Stimulated activated naive B cell treated with anti-CD40 and anti-IgM and Interleukin-4, amounts not matched to agents 10 μg/mL and 1 μg/mL and 100 μg/mL, for 72 hours (primary cell): ENCODE results near the gene KCTD16.

Experiments used
- ATAC-seq, 2 donors: fragments of 150-1000 bp; cut with Tn5 transposase; replicated peaks; 2 replicates each; pipeline ENCODE4 v1.10.0; 2021; ENCODE audit warnings: moderate library complexity in 1 of 2
- DNase-seq: peaks from one replicate; pipeline ENCODE4 v3.0.0; 2021
- H3K27ac Mint-ChIP-seq: one replicate; pipeline ENCODE4 v1.8.0; 2022; ENCODE audit warnings: mild to moderate bottlenecking, mixed read lengths
- H3K27me3 Mint-ChIP-seq, 2 donors: one replicate each; pipeline ENCODE4 v1.8.0; 2022; ENCODE audit warnings: mixed read lengths in 2 of 2
- H3K36me3 Mint-ChIP-seq, 2 donors: one replicate each; pipeline ENCODE4 v1.8.0; 2022; ENCODE audit warnings: mixed read lengths in 2 of 2, mild to moderate bottlenecking in 1 of 2
- H3K4me1 Mint-ChIP-seq, 2 donors: one replicate each; pipeline ENCODE4 v1.8.0; 2022; ENCODE audit warnings: mixed read lengths in 2 of 2, mild to moderate bottlenecking in 1 of 2
- H3K4me3 Mint-ChIP-seq, 2 donors: one replicate each; pipeline ENCODE4 v1.8.0; 2022; ENCODE audit warnings: mild to moderate bottlenecking in 2 of 2, mixed read lengths in 2 of 2, moderate library complexity in 1 of 2
- H3K9me3 Mint-ChIP-seq, 2 donors: one replicate each; pipeline ENCODE4 v1.8.0; 2022; ENCODE audit warnings: mixed read lengths in 2 of 2, mild to moderate bottlenecking in 1 of 2

Gene KCTD16

DNA sequence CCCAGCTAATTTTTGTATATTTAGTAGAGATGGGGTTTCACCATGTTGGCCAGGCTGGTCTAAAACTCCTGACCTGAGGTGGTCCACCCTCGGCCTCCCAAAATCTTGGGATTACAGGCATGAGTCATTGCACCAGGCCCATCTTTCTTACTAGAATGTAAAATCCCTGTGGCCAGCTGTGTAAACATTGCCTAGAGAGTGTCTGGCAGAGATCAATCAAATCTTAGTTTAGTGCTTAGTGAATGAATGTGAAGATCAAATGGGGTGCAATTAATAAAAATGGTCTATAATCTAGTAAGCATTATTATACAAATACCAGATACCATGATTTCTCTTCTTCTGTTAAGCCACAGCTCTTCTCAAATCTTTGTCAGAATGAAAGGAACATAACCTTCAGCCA is 289.9 kb downstream of the KCTD16 start:
- Mint-ChIP-seq H3K4me3 (no peak overlapping the region), H3K27ac (no peak overlapping the region), H3K36me3 (no peaks in the 10 kb centered on the region), H3K27me3 (no peaks in the 10 kb centered on the region), H3K4me1 (peaks cover 0 to 5% of the 10 kb centered on the region in 2 donors), H3K9me3 (peaks cover 2 to 4% of the 10 kb centered on the region in 2 donors)
- DNase-seq: no peak
- no peak for ATAC-seq

GRCh38 chr5:144462577-144462976 is 291.9 kb downstream of the KCTD16 start:
- Mint-ChIP-seq H3K9me3 (peaks cover 2 to 4% of the 10 kb centered on the region in 2 donors), H3K36me3 (no peaks in the 10 kb centered on the region), H3K4me1 (peaks cover 0 to 5% of the 10 kb centered on the region in 2 donors), H3K4me3 (no peak overlapping the region), H3K27ac (no peak overlapping the region), H3K27me3 (no peaks in the 10 kb centered on the region)
- DNase-seq: no peak
- no peak for ATAC-seq

GRCh38 chr5:144463481-144464223 is 293.0 kb downstream of the KCTD16 start:
- Mint-ChIP-seq H3K36me3 (no peaks in the 10 kb centered on the region), H3K9me3 (peaks cover 2 to 4% of the 10 kb centered on the region in 2 donors), H3K27ac (no peak overlapping the region), H3K27me3 (no peaks in the 10 kb centered on the region), H3K4me1 (peaks cover 0 to 5% of the 10 kb centered on the region in 2 donors), H3K4me3 (no peak overlapping the region)
- DNase-seq (no peak), ATAC-seq (no peak)

- peaks cover 2 to 4% of the 10 kb centered on the region in 2 donors for H3K9me3 Mint-ChIP-seq
- no peaks in the 10 kb centered on the region for H3K27me3 Mint-ChIP-seq
- H3K36me3 Mint-ChIP-seq: no peaks in the 10 kb centered on the region
- DNase-seq: no peak
- H3K4me3 Mint-ChIP-seq: no peak overlapping the region
- no peak for ATAC-seq
- no peak overlapping the region for H3K27ac Mint-ChIP-seq
- H3K4me1 Mint-ChIP-seq: peaks cover 0 to 5% of the 10 kb centered on the region in 2 donors
These were observed 293.6 kb downstream of the KCTD16 start for GRCh38 chr5:144464306-144464705.

- Mint-ChIP-seq H3K36me3 (no peaks in the 10 kb centered on the region), H3K27me3 (no peaks in the 10 kb centered on the region), H3K4me1 (peaks cover 0 to 5% of the 10 kb centered on the region in 2 donors), H3K9me3 (peaks cover 2 to 4% of the 10 kb centered on the region in 2 donors), H3K4me3 (no peak overlapping the region), H3K27ac (no peak overlapping the region)
- DNase-seq: no peak
- ATAC-seq: no peak
These were observed 294.8 kb downstream of the KCTD16 start for GRCh38 chr5:144465441-144465840.

- no peaks in the 10 kb centered on the region for H3K27me3 Mint-ChIP-seq
- H3K4me3 Mint-ChIP-seq: no peak overlapping the region
- no peaks in the 10 kb centered on the region for H3K36me3 Mint-ChIP-seq
- peaks cover 0 to 5% of the 10 kb centered on the region in 2 donors for H3K4me1 Mint-ChIP-seq
- no peak for ATAC-seq
- no peak overlapping the region for H3K27ac Mint-ChIP-seq
- no peak for DNase-seq
- peaks cover 2 to 4% of the 10 kb centered on the region in 2 donors for H3K9me3 Mint-ChIP-seq
These were observed 297.1 kb downstream of the KCTD16 start for GRCh38 chr5:144467792-144468191.

GRCh38 chr5:144468571-144468970 is 297.9 kb downstream of the KCTD16 start:
- Mint-ChIP-seq H3K36me3 (no peaks in the 10 kb centered on the region), H3K4me1 (peaks cover 0 to 5% of the 10 kb centered on the region in 2 donors), H3K27ac (no peak overlapping the region), H3K4me3 (no peak overlapping the region), H3K9me3 (peaks cover 2 to 4% of the 10 kb centered on the region in 2 donors), H3K27me3 (no peaks in the 10 kb centered on the region)
- DNase-seq: no peak
- no peak for ATAC-seq

GRCh38 chr5:144469106-144469505 is 298.4 kb downstream of the KCTD16 start:
- ATAC-seq (no peak), DNase-seq (no peak)
- Mint-ChIP-seq H3K27me3 (no peaks in the 10 kb centered on the region), H3K4me3 (no peak overlapping the region), H3K36me3 (no peaks in the 10 kb centered on the region), H3K27ac (no peak overlapping the region), H3K4me1 (peaks cover 0 to 5% of the 10 kb centered on the region in 2 donors), H3K9me3 (peaks cover 2 to 4% of the 10 kb centered on the region in 2 donors)

DNA sequence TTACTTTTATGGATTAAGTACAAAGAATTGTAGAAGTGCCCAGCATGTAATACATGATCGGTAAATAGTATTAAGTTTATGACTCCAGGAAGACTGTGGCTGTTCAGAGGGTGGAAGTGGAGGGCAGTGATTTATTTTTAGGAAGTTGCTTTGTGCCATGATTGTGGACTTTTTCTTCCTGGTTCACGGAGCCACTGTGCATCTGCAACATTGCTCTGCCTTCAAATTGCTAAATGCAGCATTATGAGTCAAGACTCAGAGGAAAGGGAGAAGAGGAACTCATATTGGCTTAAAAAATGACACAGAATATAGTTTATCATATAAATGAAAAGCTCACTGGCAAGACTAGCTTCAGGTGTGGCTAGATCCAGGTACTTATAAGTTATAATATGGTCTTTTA is 301.5 kb downstream of the KCTD16 start:
- DNase-seq: no peak
- no peak for ATAC-seq
- no peak overlapping the region for H3K27ac Mint-ChIP-seq
- H3K4me1 Mint-ChIP-seq: no peaks in the 10 kb centered on the region
- H3K36me3 Mint-ChIP-seq: no peaks in the 10 kb centered on the region
- peaks cover 0 to 5% of the 10 kb centered on the region in 2 donors for H3K27me3 Mint-ChIP-seq
- H3K9me3 Mint-ChIP-seq: no peaks in the 10 kb centered on the region
- H3K4me3 Mint-ChIP-seq: no peak overlapping the region

DNA sequence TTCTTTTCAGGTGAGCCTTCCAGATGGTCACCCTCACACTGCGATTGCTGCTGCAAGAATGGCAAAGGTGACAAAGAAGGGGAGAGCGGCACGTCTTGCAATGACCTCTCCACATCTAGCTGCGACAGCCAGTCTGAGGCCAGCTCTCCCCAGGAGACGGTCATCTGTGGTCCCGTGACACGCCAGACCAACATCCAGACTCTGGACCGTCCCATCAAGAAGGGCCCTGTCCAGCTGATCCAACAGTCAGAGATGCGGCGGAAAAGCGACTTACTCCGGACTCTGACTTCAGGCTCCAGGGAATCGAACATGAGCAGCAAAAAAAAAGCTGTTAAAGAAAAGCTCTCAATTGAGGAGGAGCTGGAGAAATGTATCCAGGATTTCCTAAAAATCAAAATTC is 303.0 kb downstream of the KCTD16 start:
- Mint-ChIP-seq H3K27ac (no peak overlapping the region), H3K4me1 (no peaks in the 10 kb centered on the region), H3K27me3 (peaks cover 0 to 5% of the 10 kb centered on the region in 2 donors), H3K9me3 (no peaks in the 10 kb centered on the region), H3K4me3 (no peak overlapping the region), H3K36me3 (no peaks in the 10 kb centered on the region)
- DNase-seq (no peak), ATAC-seq (no peak)

GRCh38 chr5:144478565-144478964 is 307.9 kb downstream of the KCTD16 start:
- Mint-ChIP-seq H3K27me3 (peaks cover 0 to 5% of the 10 kb centered on the region in 2 donors), H3K9me3 (no peaks in the 10 kb centered on the region), H3K36me3 (no peaks in the 10 kb centered on the region), H3K27ac (no peak overlapping the region), H3K4me1 (no peaks in the 10 kb centered on the region), H3K4me3 (no peak overlapping the region)
- no peak for DNase-seq
- no peak for ATAC-seq

GRCh38 chr5:144481861-144482260 is 311.2 kb downstream of the KCTD16 start:
- H3K27me3 Mint-ChIP-seq: no peaks in the 10 kb centered on the region
- ATAC-seq (no peak), DNase-seq (no peak)
- H3K4me1 Mint-ChIP-seq: no peaks in the 10 kb centered on the region
- H3K9me3 Mint-ChIP-seq: no peaks in the 10 kb centered on the region
- H3K36me3 Mint-ChIP-seq: no peaks in the 10 kb centered on the region
- H3K4me3 Mint-ChIP-seq: no peak overlapping the region
- no peak overlapping the region for H3K27ac Mint-ChIP-seq

DNA sequence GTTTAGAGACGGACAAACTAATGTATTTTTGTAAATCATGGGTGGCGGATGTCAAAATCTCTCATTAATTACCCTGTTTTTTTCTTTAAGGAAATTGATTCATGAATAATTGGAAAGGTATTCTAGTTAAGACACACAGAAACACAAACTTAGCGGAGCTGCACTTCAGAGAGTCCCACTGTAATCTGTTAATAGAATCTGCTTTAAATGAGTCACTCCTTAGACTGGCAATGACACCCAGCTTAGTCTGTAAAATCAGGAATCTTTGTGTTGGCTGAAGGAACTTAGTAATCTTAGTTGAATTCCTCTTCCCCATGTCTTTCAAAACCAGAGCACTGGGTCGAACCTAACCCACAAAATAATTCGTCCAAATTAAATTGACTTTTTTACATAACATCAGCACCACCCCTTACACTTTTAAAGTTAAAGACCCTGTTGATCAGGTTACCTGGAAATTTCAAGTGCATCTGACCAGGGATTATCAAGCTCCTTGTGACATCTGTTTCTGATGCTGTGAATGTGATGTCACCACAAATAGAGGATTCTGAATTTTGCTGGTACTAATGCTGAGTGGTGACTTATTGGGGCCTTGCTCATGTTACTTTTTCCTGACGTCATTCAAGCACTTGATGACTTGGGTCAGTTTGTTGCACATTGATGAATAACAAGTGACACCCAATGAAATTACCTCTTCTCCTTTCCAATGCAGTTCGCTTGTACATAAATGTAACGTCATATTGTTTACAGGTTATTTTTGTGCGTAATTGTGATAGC is 313.6 kb downstream of the KCTD16 start:
- DNase-seq (no peak), ATAC-seq (no peak)
- Mint-ChIP-seq H3K36me3 (no peaks in the 10 kb centered on the region), H3K27me3 (peaks cover 0 to 5% of the 10 kb centered on the region in 2 donors), H3K4me1 (no peaks in the 10 kb centered on the region), H3K4me3 (no peak overlapping the region), H3K27ac (no peak overlapping the region), H3K9me3 (no peaks in the 10 kb centered on the region)

- no peak overlapping the region for H3K27ac Mint-ChIP-seq
These were observed 314.9 kb downstream of the KCTD16 start for GRCh38 chr5:144485540-144485939.

DNA sequence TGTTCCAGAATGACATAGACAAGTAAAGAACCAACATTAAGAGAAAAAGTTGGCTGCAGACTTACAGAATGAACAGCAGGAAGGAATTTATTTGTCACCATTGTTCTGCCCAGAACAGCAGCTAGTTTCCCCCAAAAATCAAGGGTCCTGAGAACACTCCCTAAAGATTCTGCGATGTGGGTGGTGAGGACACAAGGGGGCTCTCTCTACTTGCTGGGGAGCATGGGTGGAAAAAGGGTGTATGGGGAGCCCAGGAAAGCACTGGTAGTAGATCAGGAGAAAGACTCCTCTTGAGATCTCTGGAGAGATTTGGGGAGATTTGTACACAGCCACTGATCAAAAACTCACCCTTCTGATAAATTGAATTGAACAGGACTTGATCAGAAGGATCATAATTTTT is 316.5 kb downstream of the KCTD16 start:
- Mint-ChIP-seq H3K9me3 (peaks cover 0 to 4% of the 10 kb centered on the region in 2 donors), H3K27ac (no peak overlapping the region), H3K36me3 (peaks cover 0 to 1% of the 10 kb centered on the region in 2 donors), H3K27me3 (peaks cover 0 to 10% of the 10 kb centered on the region in 2 donors), H3K4me1 (no peaks in the 10 kb centered on the region), H3K4me3 (no peak overlapping the region)
- no peak for ATAC-seq
- DNase-seq: no peak

More at GRCh38 chr5:144485540-144485939, 314.9 kb downstream of the KCTD16 start:
- H3K4me1 Mint-ChIP-seq: no peaks in the 10 kb centered on the region
- H3K27me3 Mint-ChIP-seq: peaks cover 0 to 10% of the 10 kb centered on the region in 2 donors
- ATAC-seq: no peak
- H3K4me3 Mint-ChIP-seq: no peak overlapping the region
- peaks cover 0 to 1% of the 10 kb centered on the region in 2 donors for H3K36me3 Mint-ChIP-seq
- peaks cover 0 to 4% of the 10 kb centered on the region in 2 donors for H3K9me3 Mint-ChIP-seq
- DNase-seq: no peak
